Measurements from ENCODE around the gene DUSP23.
A peak's percentile ranks its signal among the peaks of the same experiment; 100 is the strongest.

The DUSP23 gene

DNA sequence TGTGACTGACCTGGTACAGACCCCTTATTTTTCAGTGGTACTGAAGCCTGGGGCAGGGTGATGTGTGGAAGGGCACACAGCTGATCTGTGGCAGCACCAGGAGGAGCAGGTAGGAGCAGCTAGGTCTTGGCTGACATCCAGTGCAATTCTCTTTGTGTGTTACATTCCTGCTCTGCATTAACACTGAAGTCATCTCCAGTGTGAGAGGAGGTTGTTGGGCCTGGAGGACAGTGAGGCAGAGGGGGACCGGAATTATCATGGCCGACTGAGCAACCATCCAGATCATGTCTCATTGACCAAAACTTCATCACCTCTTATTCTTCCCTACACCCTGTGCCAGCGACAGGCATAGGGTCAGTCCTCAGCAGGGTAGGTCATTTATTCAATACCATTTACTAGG, 47.4 kb downstream of the DUSP23 start:
- no peaks in the 10 kb centered on the region for H3K4me1 ChIP-seq (ENCODE audit: insufficient read depth, low read length, severe bottlenecking)
- H3K9me2 ChIP-seq (ENCODE audit: low read depth, low read length), result no peaks in the 10 kb centered on the region
- TF ChIP-seq CTCF (IDR thresholded peaks at IDR 0.05; ENCODE audit: low read length) (no peak), EZH2 (IDR thresholded peaks at IDR 0.05; ENCODE audit: borderline replicate concordance, low read length) (no peak)
- no peaks in the 10 kb centered on the region for H4K20me1 ChIP-seq (ENCODE audit: insufficient read depth, low read length)
- H3K27ac ChIP-seq (ENCODE audit: low read depth, low read length, poor library complexity, severe bottlenecking), result no peak overlapping the region
- no peaks in the 10 kb centered on the region for H3K79me2 ChIP-seq (ENCODE audit: insufficient read depth, low read length)
- H3K36me3 ChIP-seq (ENCODE audit: insufficient read depth, low read length), result no peaks in the 10 kb centered on the region
- peaks cover 6% of the 10 kb centered on the region; the same call in 1 of the 2 replicates for H3K27me3 ChIP-seq (ENCODE audit: insufficient read depth, low read length)
- no peaks in the 10 kb centered on the region for H3K9me3 ChIP-seq (ENCODE audit: low read length)
- H3F3A ChIP-seq (ENCODE audit: insufficient read depth, low read length), result no peaks in the 10 kb centered on the region
- no peak overlapping the region for H3K9ac ChIP-seq (ENCODE audit: low read length)
- no peak overlapping the region for H3K4me3 ChIP-seq (ENCODE audit: low read depth, low read length, poor library complexity, severe bottlenecking)
- H3K4me2 ChIP-seq (ENCODE audit: low read length), result no peak overlapping the region
- no peak overlapping the region for H2AFZ ChIP-seq (ENCODE audit: low read length)

DNA sequence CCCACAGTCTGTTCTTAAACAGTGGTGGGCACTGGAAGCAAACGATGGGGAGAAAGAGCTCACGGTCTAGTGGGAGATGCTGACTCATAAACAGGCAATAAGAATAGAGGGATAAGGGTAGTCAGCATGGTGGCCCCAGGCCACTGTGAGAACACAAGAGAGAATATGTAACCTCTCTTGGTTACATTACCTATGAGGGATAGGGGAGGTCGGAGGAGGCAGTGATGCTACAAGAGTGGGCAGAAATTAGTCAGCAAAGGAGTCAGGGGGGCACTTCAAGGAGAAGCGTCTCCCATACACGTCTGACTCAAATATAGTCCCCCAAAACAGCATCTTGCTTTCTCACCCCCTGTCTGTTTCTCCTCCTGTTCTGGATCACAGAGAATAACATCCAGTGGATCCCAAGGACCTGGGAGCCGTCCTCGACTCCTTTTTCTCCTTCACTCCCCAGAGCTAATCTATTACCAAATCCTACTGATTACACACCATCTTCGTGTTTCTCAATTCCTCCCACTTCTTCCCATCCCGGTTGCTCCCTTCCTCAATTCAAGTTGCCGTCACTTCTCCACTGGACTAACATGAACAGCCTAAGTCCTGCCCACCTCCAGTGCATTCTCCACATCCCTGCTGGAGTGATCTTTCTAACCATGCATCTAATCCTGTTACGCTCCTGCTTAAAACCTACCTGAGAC, 48.0 kb downstream of the DUSP23 start:
- H3K27ac ChIP-seq (ENCODE audit: low read depth, low read length, poor library complexity, severe bottlenecking), result no peak overlapping the region

DNA sequence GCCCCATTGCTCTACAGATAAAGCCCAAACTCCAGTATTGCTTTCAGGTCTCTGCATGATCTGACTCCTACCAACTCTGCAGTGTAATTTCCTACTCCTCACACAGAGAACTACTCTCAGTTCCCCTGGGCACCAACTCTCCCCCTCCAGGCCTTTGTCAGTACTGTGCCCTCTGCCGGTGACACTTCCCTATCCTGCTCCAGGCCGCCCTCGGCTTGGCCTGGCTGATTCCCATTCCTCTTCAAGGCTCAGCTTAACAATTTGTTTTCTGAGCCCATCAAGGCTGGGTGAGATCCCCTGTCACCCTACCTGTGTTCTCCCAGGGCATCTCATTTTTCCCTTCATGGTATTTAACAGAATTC, 48.5 kb downstream of the DUSP23 start:
- Histone ChIP-seq H3K79me2 (ENCODE audit: insufficient read depth, low read length) (no peaks in the 10 kb centered on the region), H3K27me3 (ENCODE audit: insufficient read depth, low read length) (no peaks in the 10 kb centered on the region; the same call in 1 of the 2 replicates), H3K4me2 (ENCODE audit: low read length) (no peak overlapping the region), H3K27ac (ENCODE audit: low read depth, low read length, poor library complexity, severe bottlenecking) (no peak overlapping the region), H3K9me2 (ENCODE audit: low read depth, low read length) (no peaks in the 10 kb centered on the region), H3K4me1 (ENCODE audit: insufficient read depth, low read length, severe bottlenecking) (no peaks in the 10 kb centered on the region), H3K36me3 (ENCODE audit: insufficient read depth, low read length) (no peaks in the 10 kb centered on the region), H3K9ac (ENCODE audit: low read length) (no peak overlapping the region), H2AFZ (ENCODE audit: low read length) (no peak overlapping the region), H3K9me3 (ENCODE audit: low read length) (no peaks in the 10 kb centered on the region), H3F3A (ENCODE audit: insufficient read depth, low read length) (no peaks in the 10 kb centered on the region), H3K4me3 (ENCODE audit: low read depth, low read length, poor library complexity, severe bottlenecking) (no peak overlapping the region), H4K20me1 (ENCODE audit: insufficient read depth, low read length) (no peaks in the 10 kb centered on the region)
- TF ChIP-seq EZH2 (IDR thresholded peaks at IDR 0.05; ENCODE audit: borderline replicate concordance, low read length), result no peak
- peak; percentile 62 for TF ChIP-seq CTCF (IDR thresholded peaks at IDR 0.05; ENCODE audit: low read length)

More for the DNA sequence above, 48.0 kb downstream of the DUSP23 start:
- no peaks in the 10 kb centered on the region for H3K36me3 ChIP-seq (ENCODE audit: insufficient read depth, low read length)
- H3F3A ChIP-seq (ENCODE audit: insufficient read depth, low read length), result no peaks in the 10 kb centered on the region
- TF ChIP-seq CTCF (IDR thresholded peaks at IDR 0.05; ENCODE audit: low read length) (no peak), EZH2 (IDR thresholded peaks at IDR 0.05; ENCODE audit: borderline replicate concordance, low read length) (no peak)
- H3K4me1 ChIP-seq (ENCODE audit: insufficient read depth, low read length, severe bottlenecking), result no peaks in the 10 kb centered on the region
- no peak overlapping the region for H3K4me3 ChIP-seq (ENCODE audit: low read depth, low read length, poor library complexity, severe bottlenecking)
- no peak overlapping the region for H2AFZ ChIP-seq (ENCODE audit: low read length)
- H3K9me2 ChIP-seq (ENCODE audit: low read depth, low read length), result no peaks in the 10 kb centered on the region
- H3K9ac ChIP-seq (ENCODE audit: low read length), result no peak overlapping the region
- peaks cover 2% of the 10 kb centered on the region; the same call in 1 of the 2 replicates for H3K27me3 ChIP-seq (ENCODE audit: insufficient read depth, low read length)
- no peaks in the 10 kb centered on the region for H4K20me1 ChIP-seq (ENCODE audit: insufficient read depth, low read length)
- no peak overlapping the region for H3K4me2 ChIP-seq (ENCODE audit: low read length)
- H3K9me3 ChIP-seq (ENCODE audit: low read length), result no peaks in the 10 kb centered on the region
- H3K79me2 ChIP-seq (ENCODE audit: insufficient read depth, low read length), result no peaks in the 10 kb centered on the region

All from OCI-LY1 (cell line).